NK-92 treated with Interleukin-12 subunit alpha and Interleukin-12 subunit beta, amount 100 ng/mL, for 24 hours (cell line): ENCODE measurements around the gene MEP1B.
"Not testable (repeated sequence)": the region's sequence is repeated elsewhere in the genome, so short reads cannot be mapped to it uniquely, and the experiment has no call there.

Experiments used
- DNase-seq: peaks from one replicate; lab custom pipeline; 2025; lab: John Stamatoyannopoulos, UW

MEP1B gene

GRCh38 chr18:32189790-32190189 lies at the start of gene MEP1B:
TSS of gene MEP1B (plus strand) at chr18:32190039. CDS start at chr18:32190071, 32 bp downstream.
- DNase-seq = no peak

- DNase-seq = no peak
Measured at GRCh38 chr18:32148185-32148870, 41.5 kb upstream of the MEP1B start.

GRCh38 chr18:32152705-32153448 lies 37.0 kb upstream of the MEP1B start:
- DNase-seq = no peak

GRCh38 chr18:32156855-32157254 lies 33.0 kb upstream of the MEP1B start:
- DNase-seq = no peak

- no peak for DNase-seq
Measured at GRCh38 chr18:32157580-32157979, 32.3 kb upstream of the MEP1B start.

GRCh38 chr18:32158108-32158624 lies 31.7 kb upstream of the MEP1B start:
- peak; percentile 3 for DNase-seq

GRCh38 chr18:32158631-32159030 lies 31.2 kb upstream of the MEP1B start:
- not testable (repeated sequence) for DNase-seq

GRCh38 chr18:32160547-32160946 lies 29.3 kb upstream of the MEP1B start:
- no peak for DNase-seq

- DNase-seq = no peak
Measured at GRCh38 chr18:32167980-32168730, 21.7 kb upstream of the MEP1B start.

GRCh38 chr18:32173654-32174053 lies 16.2 kb upstream of the MEP1B start:
- no peak for DNase-seq

- no peak for DNase-seq
Measured at GRCh38 chr18:32174719-32175118, 15.1 kb upstream of the MEP1B start.

- no peak for DNase-seq
Measured at GRCh38 chr18:32175265-32175664, 14.6 kb upstream of the MEP1B start.

GRCh38 chr18:32176745-32177144 lies 13.1 kb upstream of the MEP1B start:
- not testable (repeated sequence) for DNase-seq

GRCh38 chr18:32177530-32177929 lies 12.3 kb upstream of the MEP1B start:
- no peak for DNase-seq

GRCh38 chr18:32183503-32183902 lies 6.3 kb upstream of the MEP1B start:
- no peak for DNase-seq

- no peak for DNase-seq
Measured at GRCh38 chr18:32190209-32190608, 370 bp downstream of the MEP1B start.

- no peak for DNase-seq
Measured at GRCh38 chr18:32195881-32196815, 6.3 kb downstream of the MEP1B start.

GRCh38 chr18:32200766-32201165 lies 10.9 kb downstream of the MEP1B start:
- DNase-seq = no peak

GRCh38 chr18:32201948-32202672 lies 12.3 kb downstream of the MEP1B start:
- no peak for DNase-seq

- DNase-seq = no peak
Measured at GRCh38 chr18:32208023-32208422, 18.2 kb downstream of the MEP1B start.

- DNase-seq = no peak
Measured at GRCh38 chr18:32208577-32208976, 18.7 kb downstream of the MEP1B start.
